Left ventricle myocardium inferior (tissue), 1 donor: Measurements from ENCODE around the gene COX4I1. TPM values are rescaled to one million over a fixed set of nuclear protein-coding genes. Genes with fewer than 3 reads are reported as not detected.
"Not testable (repeated sequence)": the region's sequence is repeated elsewhere in the genome, so short reads cannot be mapped to it uniquely, and the experiment has no call there.

Experiments
- DNase-seq: peaks from one replicate; pipeline ENCODE4 v3.0.0-alpha.2; 2020
- H3K27ac ChIP-seq: fragments of 200-600 bp; replicated peaks from 2 replicates; pipeline ENCODE4 v1.8.0; 2021
- H3K27me3 ChIP-seq: fragments of 200-600 bp; 2 replicates; pipeline ENCODE4 v1.8.0; 2021; ENCODE audit warnings: low read depth
- H3K36me3 ChIP-seq: fragments of 200-600 bp; 2 replicates; pipeline ENCODE4 v1.8.0; 2021
- H3K4me1 ChIP-seq: fragments of 200-600 bp; 2 replicates; pipeline ENCODE4 v1.8.0; 2021
- H3K4me3 ChIP-seq: fragments of 200-600 bp; 2 replicates; pipeline ENCODE4 v1.8.0; 2021; ENCODE audit warnings: mild to moderate bottlenecking, moderate library complexity
- H3K9me3 ChIP-seq: fragments of 200-600 bp; replicated peaks from 2 replicates; pipeline ENCODE4 v1.8.0; 2021
- CTCF ChIP-seq: fragments of 200-600 bp; IDR thresholded peaks from 2 replicates; pipeline ENCODE4 v1.8.0; 2021; ENCODE audit warnings: antibody characterized with exemption, mild to moderate bottlenecking, borderline replicate concordance
- intact Hi-C: fragments of 100-400 bp; cut with micrococcal nuclease; formaldehyde crosslinking; loops from one replicate; pipeline ENCODE4 v1.11.0; 2022
- total RNA-seq: library from RNA; stranded (reverse); fragmentation: NEBNext Ultra II Directional; extraction: Animal tissue kit (Norgen Biotek cat#: 25700); gene quantifications from one replicate; pipeline ENCODE4 v1.2.1, GENCODE V29; 2021
- donor health status: DM: no; HTN: yes; CAD: no; lungs with severe emphysema.

COX4I1 gene
- total RNA-seq, 1 donor from 2014 or later = 1,881 TPM

- H3K36me3 ChIP-seq = no peaks in the 10 kb centered on the region
- H3K27ac ChIP-seq = no peak overlapping the region
- peaks cover 93% of the 10 kb centered on the region for H3K27me3 ChIP-seq
- no peak for TF ChIP-seq CTCF
- DNase-seq = no peak
- H3K4me1 ChIP-seq = no peaks in the 10 kb centered on the region
- intact Hi-C loops = no loop called here
- H3K9me3 ChIP-seq = no peaks in the 10 kb centered on the region
- no peak overlapping the region for H3K4me3 ChIP-seq
Measured at GRCh38 chr16:85835227-85835751, 35.8 kb downstream of the COX4I1 start.

DNA sequence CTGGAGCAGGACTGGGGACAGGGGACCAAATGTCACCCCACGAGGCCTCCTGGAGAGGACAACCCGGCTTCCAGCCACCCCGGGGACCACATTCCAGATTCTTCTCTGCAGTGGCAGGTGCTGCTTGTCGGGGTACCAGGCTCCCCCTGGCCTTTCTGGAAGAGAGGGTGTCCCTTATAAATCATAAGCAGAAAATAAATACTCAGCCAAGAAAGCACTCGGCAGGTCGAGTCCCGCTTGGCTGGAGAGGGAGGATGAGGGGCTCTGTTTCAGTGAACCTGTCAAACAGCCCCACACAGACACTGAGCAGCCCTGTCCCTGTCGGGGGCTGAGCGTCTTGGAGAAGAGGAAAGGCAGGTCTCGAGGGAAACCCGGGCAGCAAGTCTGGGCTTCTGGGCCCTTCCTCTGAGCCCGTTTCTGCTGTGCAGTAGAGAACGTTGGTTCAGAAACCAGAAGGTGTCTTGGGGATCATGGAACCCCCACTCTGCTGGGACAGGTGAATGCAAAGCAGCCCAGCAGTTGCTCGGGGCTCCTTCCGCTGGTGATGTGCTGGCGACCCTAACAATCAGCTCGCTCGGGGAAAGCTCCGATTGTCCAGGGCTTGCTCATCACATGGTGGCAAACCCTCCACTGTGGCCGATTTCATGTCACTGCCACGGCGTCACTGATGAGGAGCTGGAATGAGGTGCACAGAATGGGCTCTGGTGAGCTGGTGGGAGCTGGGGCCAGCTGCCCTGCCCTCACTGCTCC lies 36.6 kb downstream of the COX4I1 start:
- Histone ChIP-seq H3K4me1 (no peaks in the 10 kb centered on the region), H3K36me3 (no peaks in the 10 kb centered on the region), H3K27ac (no peak overlapping the region), H3K27me3 (peaks cover 94% of the 10 kb centered on the region), H3K9me3 (no peaks in the 10 kb centered on the region), H3K4me3 (no peak overlapping the region)
- no peak for TF ChIP-seq CTCF
- no peak for DNase-seq
- intact Hi-C loops = no loop called here

DNA sequence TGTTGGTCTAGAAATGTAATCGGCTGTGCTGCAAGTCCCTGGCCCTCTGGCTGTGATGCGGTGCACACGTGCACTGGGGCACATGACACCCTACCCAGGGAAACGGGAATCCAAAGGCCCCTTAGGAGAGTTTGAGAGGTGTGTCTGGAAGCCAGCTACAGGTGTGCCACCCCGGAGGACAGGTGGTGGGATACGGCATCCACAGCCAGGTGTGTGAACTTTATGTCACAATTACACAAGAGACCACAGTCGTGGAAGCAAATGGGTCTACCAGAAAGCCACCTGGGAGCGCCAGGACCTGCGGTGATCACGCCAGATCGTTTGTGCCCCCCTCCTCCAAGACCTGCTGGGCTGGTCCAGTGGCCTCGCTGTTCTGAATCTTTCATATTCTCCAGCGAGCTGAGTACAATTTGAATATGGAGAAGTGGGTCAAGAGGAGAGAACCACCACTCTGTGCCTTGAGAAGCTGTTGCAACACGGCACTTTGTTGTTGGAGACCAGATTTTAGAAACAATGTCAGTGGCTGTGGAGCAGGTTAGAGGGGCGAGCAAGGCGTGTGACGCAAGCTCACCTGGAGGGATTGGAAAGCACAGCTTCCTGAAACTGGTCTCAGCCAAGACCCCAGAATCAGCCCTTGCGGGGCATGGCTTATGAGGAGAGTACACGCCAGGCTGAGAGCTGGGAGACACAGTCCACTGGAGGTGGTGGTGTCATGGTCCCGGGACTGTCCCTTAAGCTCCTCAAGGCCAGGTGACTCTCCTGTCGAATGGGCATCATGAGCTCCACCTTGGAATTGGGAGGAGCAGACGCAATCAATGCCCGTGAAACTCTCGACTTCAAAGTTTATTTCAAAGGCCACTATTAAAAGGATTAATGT lies 37.4 kb downstream of the COX4I1 start:
- no peak for TF ChIP-seq CTCF
- Histone ChIP-seq H3K27me3 (peaks cover 92% of the 10 kb centered on the region), H3K4me1 (no peaks in the 10 kb centered on the region), H3K9me3 (no peaks in the 10 kb centered on the region), H3K36me3 (no peaks in the 10 kb centered on the region), H3K4me3 (no peak overlapping the region), H3K27ac (no peak overlapping the region)
- no peak for DNase-seq
- intact Hi-C loops = no loop called here

DNA sequence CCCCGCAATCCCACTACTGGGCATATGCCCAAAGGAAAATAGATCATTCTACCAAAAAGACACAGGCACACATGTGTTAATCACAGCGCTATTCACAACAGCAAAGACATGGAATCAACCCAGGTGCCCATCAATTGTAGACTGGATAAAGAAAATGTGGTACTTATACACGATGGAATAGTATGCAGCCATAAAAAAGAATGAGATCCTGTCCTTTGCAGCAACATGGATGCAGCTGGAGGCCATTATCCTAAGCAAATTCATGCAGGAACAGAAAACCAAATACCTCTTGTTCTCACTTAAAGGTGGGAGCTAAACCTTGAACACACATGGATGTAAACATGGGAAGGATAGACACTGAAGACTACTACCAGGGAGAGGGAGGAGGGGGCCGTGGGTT lies 38.2 kb downstream of the COX4I1 start:
- peaks cover 91% of the 10 kb centered on the region for H3K27me3 ChIP-seq
- H3K9me3 ChIP-seq, H3K4me1 ChIP-seq, H3K27ac ChIP-seq, DNase-seq, H3K36me3 ChIP-seq, intact Hi-C loops, H3K4me3 ChIP-seq: not testable (repeated sequence)

- Histone ChIP-seq H3K9me3 (no peaks in the 10 kb centered on the region), H3K4me3 (no peak overlapping the region), H3K27me3 (peaks cover 91% of the 10 kb centered on the region), H3K4me1 (no peaks in the 10 kb centered on the region), H3K27ac (no peak overlapping the region), H3K36me3 (no peaks in the 10 kb centered on the region)
- DNase-seq = no peak
- intact Hi-C loops = no loop called here
- no peak for TF ChIP-seq CTCF
Measured at GRCh38 chr16:85838381-85838780, 38.9 kb downstream of the COX4I1 start.
